Spleen (tissue), 7 donors: Measurements from ENCODE around the gene SPATS2L.

Experiments
- POLR2AphosphoS5 ChIP-seq, 3 donors: sonication (generic); formaldehyde crosslinking; IDR thresholded peaks; one replicate each; pipeline ENCODE4 v1.5.1; 2017; ENCODE audit warnings: antibody characterized with exemption in 3 of 3
- TF ChIP-seq, protein P1 (sequence below), 11 experiments: fragments of 200-600 bp in 7 of 11; fragments of 450-650 bp in 4 of 11; sonication (generic) in 4 of 11; IDR thresholded peaks in 8 of 11; conservative IDR thresholded peaks in 3 of 11; 1 replicate in 7 of 11; 2 replicates in 4 of 11; pipeline versions ENCODE4 v1.4.0 to v1.8.0; 2016 to 2021; ENCODE audit warnings: antibody characterized with exemption in 11 of 11, inconsistent platforms in 4 of 11, mild to moderate bottlenecking in 1 of 11
- donor health status: DM: no; HTN: no; CAD: no; lungs with moderate emphysema.
- donor health status: DM: no; HTN: no; CAD: no.
- donor health status: DM: no; HTN: no; CAD: no.

- TF ChIP-seq, protein P1, sequence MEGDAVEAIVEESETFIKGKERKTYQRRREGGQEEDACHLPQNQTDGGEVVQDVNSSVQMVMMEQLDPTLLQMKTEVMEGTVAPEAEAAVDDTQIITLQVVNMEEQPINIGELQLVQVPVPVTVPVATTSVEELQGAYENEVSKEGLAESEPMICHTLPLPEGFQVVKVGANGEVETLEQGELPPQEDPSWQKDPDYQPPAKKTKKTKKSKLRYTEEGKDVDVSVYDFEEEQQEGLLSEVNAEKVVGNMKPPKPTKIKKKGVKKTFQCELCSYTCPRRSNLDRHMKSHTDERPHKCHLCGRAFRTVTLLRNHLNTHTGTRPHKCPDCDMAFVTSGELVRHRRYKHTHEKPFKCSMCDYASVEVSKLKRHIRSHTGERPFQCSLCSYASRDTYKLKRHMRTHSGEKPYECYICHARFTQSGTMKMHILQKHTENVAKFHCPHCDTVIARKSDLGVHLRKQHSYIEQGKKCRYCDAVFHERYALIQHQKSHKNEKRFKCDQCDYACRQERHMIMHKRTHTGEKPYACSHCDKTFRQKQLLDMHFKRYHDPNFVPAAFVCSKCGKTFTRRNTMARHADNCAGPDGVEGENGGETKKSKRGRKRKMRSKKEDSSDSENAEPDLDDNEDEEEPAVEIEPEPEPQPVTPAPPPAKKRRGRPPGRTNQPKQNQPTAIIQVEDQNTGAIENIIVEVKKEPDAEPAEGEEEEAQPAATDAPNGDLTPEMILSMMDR (IDR thresholded peaks at IDR 0.05 in 8 of 11, conservative IDR thresholded peaks at IDR 0.05 in 3 of 11) = no peak
- TF ChIP-seq POLR2AphosphoS5 (IDR thresholded peaks at IDR 0.05) = no peak
These were observed 150.1 kb downstream of the SPATS2L start for GRCh38 chr2:200456567-200456966.
